GM23338 (cell line): ENCODE results near the gene PCDHGA9. TPM values are rescaled to one million over a fixed set of nuclear protein-coding genes. Genes with fewer than 3 reads are reported as not detected.

Source experiments
- ATAC-seq: fragments of 200-7000 bp; cut with Tn5 transposase; 3 replicates; pipeline ENCODE4 v1.9.1; 2020
- DNase-seq: peaks from one replicate; pipeline ENCODE4 v3.0.0-alpha.2; 2015; ENCODE audit warnings: low spot score
- H2AFZ ChIP-seq: fragments of 200-600 bp; sonication (generic); 2 replicates; pipeline ENCODE4 v1.8.0; 2016; ENCODE audit warnings: antibody characterized with exemption, mild to moderate bottlenecking, moderate library complexity
- H3F3A ChIP-seq: fragments of 200-600 bp; sonication (generic); replicated peaks from 2 replicates; pipeline ENCODE4 v1.8.0; 2017; ENCODE audit warnings: antibody characterized with exemption, mixed run types, low read depth
- H3K27ac ChIP-seq: fragments of 200-600 bp; sonication (generic); 2 replicates; pipeline ENCODE4 v1.6.1; 2016; ENCODE audit warnings: low read depth
- H3K27me3 ChIP-seq: fragments of 200-600 bp; sonication (generic); 2 replicates; pipeline ENCODE4 v1.8.0; 2016; ENCODE audit warnings: mild to moderate bottlenecking, mixed run types, moderate library complexity; ENCODE audit not compliant: insufficient read depth
- H3K36me3 ChIP-seq: fragments of 200-600 bp; sonication (generic); 2 replicates; pipeline ENCODE4 v1.8.0; 2016; ENCODE audit warnings: mild to moderate bottlenecking; ENCODE audit not compliant: insufficient read depth
- H3K4me1 ChIP-seq: fragments of 200-600 bp; sonication (generic); 2 replicates; pipeline ENCODE4 v1.8.0; 2016; ENCODE audit warnings: mild to moderate bottlenecking, moderate library complexity; ENCODE audit not compliant: insufficient read depth
- H3K4me2 ChIP-seq: fragments of 200-600 bp; sonication (generic); 2 replicates; pipeline ENCODE4 v1.7.1; 2017; ENCODE audit warnings: mixed run types
- H3K4me3 ChIP-seq: fragments of 200-600 bp; sonication (generic); 2 replicates; pipeline ENCODE4 v1.6.1; 2016; ENCODE audit warnings: mixed run types
- H3K79me2 ChIP-seq: fragments of 200-600 bp; sonication (generic); replicated peaks from 2 replicates; pipeline ENCODE4 v1.8.0; 2017; ENCODE audit warnings: mild to moderate bottlenecking; ENCODE audit not compliant: insufficient read depth
- H3K9me2 ChIP-seq: fragments of 200-600 bp; sonication (generic); 2 replicates; pipeline ENCODE4 v1.8.0; 2017; ENCODE audit not compliant: insufficient read depth
- H4K20me1 ChIP-seq: fragments of 200-600 bp; sonication (generic); replicated peaks from 2 replicates; pipeline ENCODE4 v1.8.0; 2017; ENCODE audit warnings: mild to moderate bottlenecking; ENCODE audit not compliant: insufficient read depth
- H3K27ac Mint-ChIP-seq: 2 replicates; pipeline ENCODE4 v1.8.0; 2020; ENCODE audit warnings: inconsistent platforms, mild to moderate bottlenecking, moderate library complexity, mixed read lengths
- H3K27me3 Mint-ChIP-seq: 3 replicates; pipeline ENCODE4 v1.8.0; 2022; ENCODE audit warnings: low read depth, mild to moderate bottlenecking, moderate library complexity, mixed read lengths, inconsistent platforms; ENCODE audit not compliant: insufficient read depth, poor library complexity
- H3K36me3 Mint-ChIP-seq: 3 replicates; pipeline ENCODE4 v1.8.0; 2021; ENCODE audit warnings: low read depth, mild to moderate bottlenecking, inconsistent platforms, moderate library complexity, mixed read lengths
- H3K4me1 Mint-ChIP-seq: 3 replicates; pipeline ENCODE4 v1.8.0; 2020; ENCODE audit warnings: mild to moderate bottlenecking, inconsistent platforms, mixed read lengths
- H3K4me3 Mint-ChIP-seq: 3 replicates; pipeline ENCODE4 v1.8.0; 2021; ENCODE audit warnings: moderate library complexity, mild to moderate bottlenecking, inconsistent platforms, mixed read lengths
- H3K9me3 Mint-ChIP-seq: 3 replicates; pipeline ENCODE4 v1.8.0; 2020; ENCODE audit warnings: moderate library complexity, mild to moderate bottlenecking, inconsistent platforms, mixed read lengths
- CREB1 ChIP-seq: fragments of 250-450 bp; sonication (Bioruptor Pico); IDR thresholded peaks from 2 replicates; pipeline ENCODE4 v1.5.0; 2020; ENCODE audit warnings: low read depth, mild to moderate bottlenecking, moderate library complexity
- CTCF ChIP-seq, 2 experiments: fragments of 200-600 bp in 1 of 2; sonication (generic) in 1 of 2; conservative IDR thresholded peaks; 2 replicates each; pipeline versions ENCODE4 v1.5.1 to v1.6.1; 2016 to 2017; ENCODE audit warnings: antibody characterized with exemption in 2 of 2, low read depth in 2 of 2, mild to moderate bottlenecking in 2 of 2, moderate library complexity in 1 of 2
- ETS1 ChIP-seq: IDR thresholded peaks from 2 replicates; pipeline ENCODE4 v1.6.1; 2016; ENCODE audit warnings: antibody characterized with exemption
- EZH2 ChIP-seq: fragments of 200-600 bp; sonication (generic); IDR thresholded peaks from one replicate; pipeline ENCODE4 v1.8.0; 2017; ENCODE audit warnings: antibody characterized with exemption, mild to moderate bottlenecking, low read depth; ENCODE audit not compliant: unreplicated experiment
- EZH2phosphoT487 ChIP-seq: fragments of 200-600 bp; sonication (generic); IDR thresholded peaks from one replicate; pipeline ENCODE4 v1.8.1; 2018; ENCODE audit warnings: antibody characterized with exemption; ENCODE audit not compliant: unreplicated experiment
- JUNB ChIP-seq: IDR thresholded peaks from one replicate; pipeline ENCODE4 v1.6.1; 2016; ENCODE audit warnings: antibody characterized with exemption; ENCODE audit not compliant: unreplicated experiment
- NANOG ChIP-seq: IDR thresholded peaks from 2 replicates; pipeline ENCODE4 v1.6.1; 2016; ENCODE audit warnings: antibody characterized with exemption, borderline replicate concordance
- POLR2AphosphoS5 ChIP-seq: IDR thresholded peaks from 2 replicates; pipeline ENCODE4 v1.6.1; 2016; ENCODE audit warnings: antibody characterized with exemption, low read depth
- STAT1 ChIP-seq: IDR thresholded peaks from one replicate; pipeline ENCODE4 v1.6.1; 2016; ENCODE audit warnings: antibody characterized with exemption; ENCODE audit not compliant: unreplicated experiment
- ZNF462 ChIP-seq: fragments of 250-450 bp; sonication (Bioruptor Pico); IDR thresholded peaks from 2 replicates; pipeline ENCODE4 v1.5.0; 2020; ENCODE audit warnings: mild to moderate bottlenecking, moderate library complexity
- polyA plus RNA-seq: library from polyadenylated mRNA; unstranded; fragments of >200 nt; fragmentation: Nextera tagmentation; extraction: Ambion mirVana; gene quantifications from 2 replicates; pipeline ENCODE4 v1.2.1, GENCODE V29; 2016
- total RNA-seq: library from RNA; depleted of rRNA; stranded (reverse); fragments of >200 nt; shearing (Covaris generic); gene quantifications from 2 replicates; pipeline ENCODE4 v1.2.3, GENCODE V29; 2014

Gene PCDHGA9
- total and polyA plus RNA-seq, 2 experiments from 2014 or later, result 0.50 to 5.5 TPM

- Histone ChIP-seq H3K4me1 (peaks cover 10% of the 10 kb centered on the region), H3K4me2 (no peak overlapping the region), H3K36me3 (no peaks in the 10 kb centered on the region), H3F3A (no peaks in the 10 kb centered on the region), H3K79me2 (no peaks in the 10 kb centered on the region), H2AFZ (no peak overlapping the region), H3K27ac (no peak overlapping the region), H3K27me3 (no peaks in the 10 kb centered on the region), H3K4me3 (no peak overlapping the region), H3K9me2 (no peaks in the 10 kb centered on the region), H4K20me1 (no peaks in the 10 kb centered on the region; the same call in 1 of the 2 replicates)
- Mint-ChIP-seq H3K27me3 (no peaks in the 10 kb centered on the region), H3K27ac (no peak overlapping the region), H3K36me3 (peaks cover 30% of the 10 kb centered on the region), H3K4me1 (peaks cover 9% of the 10 kb centered on the region), H3K9me3 (peaks cover 33% of the 10 kb centered on the region), H3K4me3 (no peak overlapping the region)
- TF ChIP-seq POLR2AphosphoS5, result no peak
- TF ChIP-seq CREB1 (CRISPR knock-in tag), result no peak
- TF ChIP-seq JUNB, result no peak
- no peak for TF ChIP-seq NANOG
- TF ChIP-seq CTCF (conservative IDR thresholded peaks at IDR 0.05; ENCODE audit: low read depth in 2 of 2), result no peak
- no peak for TF ChIP-seq ETS1
- TF ChIP-seq EZH2, result no peak
- TF ChIP-seq ZNF462 (CRISPR knock-in tag), result no peak
- TF ChIP-seq STAT1, result no peak
- TF ChIP-seq EZH2phosphoT487, result no peak
- DNase-seq, result no peak
- no peak for ATAC-seq
Measured at GRCh38 chr5:141437221-141437620, 34.6 kb downstream of the PCDHGA9 start.
